HG02571 (cell line): ENCODE data around the gene C12orf57.

Experiments used
- ATAC-seq: cut with Tn5 transposase; IDR thresholded peaks from one replicate; pipeline ENCODE4 v1.9.1; 2021; ENCODE audit warnings: mild to moderate bottlenecking, moderate library complexity; ENCODE audit not compliant: unreplicated experiment

C12orf57 gene

GRCh38 chr12:6952121-6952862 is 8.5 kb downstream of the C12orf57 start:
- ATAC-seq = no peak

- ATAC-seq = no peak
Measured at GRCh38 chr12:6952863-6953441, 9.1 kb downstream of the C12orf57 start.

DNA sequence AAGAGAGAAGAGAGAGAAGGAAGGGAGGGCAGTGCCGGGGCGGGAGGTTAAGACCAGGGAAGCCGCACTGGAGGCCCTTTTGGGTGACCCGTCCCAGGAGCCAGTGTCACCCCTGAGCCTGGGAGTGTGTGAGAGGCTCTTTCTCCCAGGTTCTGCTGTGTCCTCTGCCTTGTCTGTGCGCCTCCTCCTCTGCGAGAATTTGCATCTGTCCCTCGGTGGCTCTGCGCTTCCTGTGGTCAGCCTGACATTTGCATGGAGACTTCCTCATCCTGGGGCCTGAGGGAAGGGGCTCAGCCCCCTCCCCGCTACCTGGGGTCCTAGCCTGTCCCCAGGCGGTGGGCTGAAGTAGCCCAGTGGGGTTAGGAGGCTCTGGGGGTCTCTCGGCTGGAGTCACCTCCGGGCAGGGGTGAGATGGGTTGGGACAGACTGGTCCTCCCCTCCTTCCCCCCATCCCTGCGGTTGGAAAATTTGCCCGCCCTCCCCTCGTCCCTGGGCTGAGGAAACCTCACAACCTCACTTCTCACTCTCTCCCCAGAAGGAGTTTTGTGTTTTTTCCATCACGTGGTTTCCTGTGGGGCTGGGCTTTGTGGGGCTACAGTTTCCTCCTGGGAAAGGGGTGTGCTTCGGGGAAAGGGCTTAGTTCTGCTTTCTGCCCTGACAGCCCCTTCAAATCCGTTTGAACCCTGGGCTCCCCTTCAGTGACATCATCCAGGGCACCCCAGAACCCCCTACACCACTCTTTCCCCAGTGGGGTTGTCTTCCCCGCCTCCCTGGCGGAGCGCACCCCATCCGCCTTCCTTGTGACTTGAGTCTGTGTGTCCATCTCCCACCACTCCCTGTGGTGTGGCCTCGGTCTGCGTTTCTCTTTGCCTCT is 9.9 kb downstream of the C12orf57 start:
- ATAC-seq = peak; percentile 44

DNA sequence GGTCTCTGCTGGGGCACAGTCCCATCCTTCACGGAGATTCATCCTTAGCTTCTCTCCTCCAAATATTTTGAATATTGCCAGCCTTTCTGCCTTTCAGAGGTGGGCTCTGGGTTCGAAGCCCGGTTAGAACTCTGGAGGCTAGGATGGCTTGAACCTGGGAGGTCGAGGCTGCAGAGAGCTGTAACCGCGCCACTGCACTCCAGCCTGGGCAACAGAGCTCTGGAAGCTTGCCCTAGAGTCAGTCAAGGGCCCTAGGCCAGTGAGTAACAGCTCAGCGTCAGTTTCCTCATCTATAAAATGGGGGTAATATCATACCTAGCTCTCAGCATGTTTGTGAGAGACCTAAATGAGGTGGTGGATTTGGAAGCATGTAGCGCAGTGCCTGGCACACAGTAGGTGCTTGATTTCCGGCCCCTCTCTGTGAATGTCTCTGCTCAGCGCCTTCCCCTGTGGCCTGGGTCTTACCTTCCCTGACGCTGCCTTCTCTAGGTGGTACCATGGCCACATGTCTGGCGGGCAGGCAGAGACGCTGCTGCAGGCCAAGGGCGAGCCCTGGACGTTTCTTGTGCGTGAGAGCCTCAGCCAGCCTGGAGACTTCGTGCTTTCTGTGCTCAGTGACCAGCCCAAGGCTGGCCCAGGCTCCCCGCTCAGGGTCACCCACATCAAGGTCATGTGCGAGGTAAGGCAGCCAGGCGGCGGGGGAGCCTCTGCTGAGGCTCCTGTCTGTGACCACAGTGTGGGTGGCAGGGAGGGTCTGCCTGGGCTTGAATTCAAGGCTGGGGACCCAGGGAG is 10.7 kb downstream of the C12orf57 start:
- no peak for ATAC-seq

DNA sequence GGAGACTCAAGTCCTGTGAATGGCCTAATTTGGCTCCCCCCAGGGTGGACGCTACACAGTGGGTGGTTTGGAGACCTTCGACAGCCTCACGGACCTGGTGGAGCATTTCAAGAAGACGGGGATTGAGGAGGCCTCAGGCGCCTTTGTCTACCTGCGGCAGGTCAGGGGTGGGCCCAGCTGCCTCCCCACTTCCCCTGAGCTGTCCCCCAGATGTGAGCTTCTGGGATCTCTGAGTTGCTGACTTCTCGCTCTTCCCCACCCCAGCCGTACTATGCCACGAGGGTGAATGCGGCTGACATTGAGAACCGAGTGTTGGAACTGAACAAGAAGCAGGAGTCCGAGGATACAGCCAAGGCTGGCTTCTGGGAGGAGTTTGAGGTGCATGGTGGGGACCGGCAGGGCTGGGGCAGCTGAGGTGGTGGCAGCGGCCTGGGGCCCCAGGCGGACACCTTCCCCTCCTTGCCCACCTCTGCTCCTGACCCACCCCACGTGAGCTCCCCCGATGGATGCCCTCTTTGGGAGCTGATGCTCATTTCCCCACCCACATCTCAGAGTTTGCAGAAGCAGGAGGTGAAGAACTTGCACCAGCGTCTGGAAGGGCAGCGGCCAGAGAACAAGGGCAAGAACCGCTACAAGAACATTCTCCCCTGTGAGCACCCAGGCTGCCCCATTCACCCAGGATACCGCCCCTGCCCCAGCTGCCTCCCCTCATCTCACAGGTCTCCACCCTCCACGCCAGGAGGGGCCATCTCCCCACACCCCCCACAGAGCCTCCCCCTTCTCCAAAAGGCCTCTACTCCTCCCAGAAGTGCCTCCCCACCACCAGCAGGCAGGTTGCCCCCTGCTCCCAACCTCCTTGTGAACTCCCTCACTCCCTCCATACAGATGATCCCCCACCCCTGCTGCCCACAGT is 11.5 kb downstream of the C12orf57 start:
- ATAC-seq = no peak

- ATAC-seq = no peak
Measured at GRCh38 chr12:6956021-6956727, 12.4 kb downstream of the C12orf57 start.

DNA sequence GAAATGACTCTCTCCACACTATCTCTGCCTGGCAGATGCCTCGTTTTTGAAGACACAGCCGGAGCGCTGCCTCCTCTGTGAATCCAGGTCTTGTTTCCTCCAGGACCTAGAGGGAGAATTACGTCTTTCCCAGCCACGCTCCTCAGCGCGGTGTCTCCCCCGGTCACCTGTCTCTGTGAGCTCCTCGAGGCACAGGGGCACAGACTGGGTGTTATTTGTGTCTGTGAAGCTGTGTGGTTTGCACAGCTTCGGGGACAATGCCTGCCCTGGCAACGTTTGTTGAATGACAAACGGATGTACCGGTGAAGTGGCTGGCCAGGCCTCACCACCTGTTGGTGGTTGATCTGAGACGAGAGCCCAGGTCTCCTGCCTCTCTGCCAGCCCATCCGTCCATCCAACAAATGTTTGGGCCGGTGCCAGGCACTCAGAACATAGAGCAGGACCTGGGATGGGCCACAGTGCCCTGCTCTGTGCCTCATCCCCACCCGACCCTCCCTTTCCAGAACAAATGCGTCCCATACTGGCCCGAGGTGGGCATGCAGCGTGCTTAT is 13.4 kb downstream of the C12orf57 start:
- no peak for ATAC-seq

GRCh38 chr12:6957741-6958608 is 14.2 kb downstream of the C12orf57 start:
- ATAC-seq = no peak

DNA sequence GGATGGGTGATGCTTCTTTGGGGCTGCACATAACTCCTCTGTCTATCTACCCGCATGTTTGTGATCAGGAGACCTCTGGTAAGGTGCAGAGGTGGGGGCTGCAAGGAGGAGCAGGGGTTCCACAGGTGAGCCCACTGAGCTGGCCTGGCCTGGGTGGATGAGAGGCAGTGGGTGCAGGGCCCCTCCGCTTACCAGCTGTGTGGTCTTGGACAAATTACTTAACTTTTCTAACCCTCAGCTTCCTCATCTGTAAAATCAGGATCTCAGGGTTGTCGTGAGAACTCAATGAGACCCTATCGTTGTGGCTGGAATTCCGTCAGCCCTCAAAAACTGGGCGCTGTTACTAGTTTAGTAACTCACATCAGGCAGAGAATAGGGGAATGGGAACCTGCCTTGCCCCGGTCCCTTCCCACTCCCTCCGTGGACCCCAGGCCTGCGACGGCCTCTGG is 14.8 kb downstream of the C12orf57 start:
- ATAC-seq = no peak

GRCh38 chr12:6959058-6959804 is 15.4 kb downstream of the C12orf57 start:
- peak; percentile 40 for ATAC-seq

GRCh38 chr12:6959805-6960592 is 16.2 kb downstream of the C12orf57 start:
- no peak for ATAC-seq

GRCh38 chr12:6960593-6961277 is 16.9 kb downstream of the C12orf57 start:
- peak; percentile 25 for ATAC-seq

- peak; percentile 25 for ATAC-seq
Measured at GRCh38 chr12:6961278-6961694, 17.5 kb downstream of the C12orf57 start.

- ATAC-seq = no peak
Measured at GRCh38 chr12:6961695-6962284, 18.0 kb downstream of the C12orf57 start.

GRCh38 chr12:6962285-6963015 is 18.6 kb downstream of the C12orf57 start:
- no peak for ATAC-seq
